ENCODE results near the gene ZBTB16. TPM values are rescaled to one million over a fixed set of nuclear protein-coding genes. Genes with fewer than 3 reads are reported as not detected.
"Not testable (repeated sequence)": the region's sequence is repeated elsewhere in the genome, so short reads cannot be mapped to it uniquely, and the experiment has no call there.

Gene ZBTB16
- total RNA-seq, 1 donor from 2014 or later: 0.53 TPM

- no peak for DNase-seq (ENCODE audit: low read depth)
Measured at GRCh38 chr11:114044042-114044871, 15.3 kb upstream of the ZBTB16 start.

- DNase-seq (ENCODE audit: low read depth): no peak
Measured at GRCh38 chr11:114047327-114047726, 12.2 kb upstream of the ZBTB16 start.

- no peak for DNase-seq (ENCODE audit: low read depth)
Measured at GRCh38 chr11:114049050-114049449, 10.5 kb upstream of the ZBTB16 start.

- not testable (repeated sequence) for DNase-seq (ENCODE audit: low read depth)
Measured at GRCh38 chr11:114049766-114050165, 9.7 kb upstream of the ZBTB16 start.

GRCh38 chr11:114050258-114050927 lies 9.1 kb upstream of the ZBTB16 start:
- no peak for DNase-seq (ENCODE audit: low read depth)

GRCh38 chr11:114051558-114051957 lies 8.0 kb upstream of the ZBTB16 start:
- DNase-seq (ENCODE audit: low read depth): no peak

GRCh38 chr11:114052160-114052559 lies 7.4 kb upstream of the ZBTB16 start:
- DNase-seq (ENCODE audit: low read depth): no peak

- DNase-seq (ENCODE audit: low read depth): no peak
Measured at GRCh38 chr11:114053406-114053805, 6.1 kb upstream of the ZBTB16 start.

- no peak for DNase-seq (ENCODE audit: low read depth)
Measured at GRCh38 chr11:114054806-114055205, 4.7 kb upstream of the ZBTB16 start.

GRCh38 chr11:114056409-114056808 lies 3.1 kb upstream of the ZBTB16 start:
- DNase-seq (ENCODE audit: low read depth): no peak

- DNase-seq (ENCODE audit: low read depth): no peak
Measured at GRCh38 chr11:114057147-114057546, 2.4 kb upstream of the ZBTB16 start.

GRCh38 chr11:114057605-114058004 lies 1.9 kb upstream of the ZBTB16 start:
- no peak for DNase-seq (ENCODE audit: low read depth)

- no peak for DNase-seq (ENCODE audit: low read depth)
Measured at GRCh38 chr11:114058026-114058706, 1.3 kb upstream of the ZBTB16 start.

- no peak for DNase-seq (ENCODE audit: low read depth)
Measured at GRCh38 chr11:114058871-114059277, 637 bp upstream of the ZBTB16 start.

- DNase-seq (ENCODE audit: low read depth): peak; percentile 58
Measured at GRCh38 chr11:114059984-114060391, 477 bp downstream of the ZBTB16 start.

- DNase-seq (ENCODE audit: low read depth): peak; percentile 43
Measured at GRCh38 chr11:114060392-114061047, 1.0 kb downstream of the ZBTB16 start.

GRCh38 chr11:114061048-114061680 lies 1.7 kb downstream of the ZBTB16 start:
- DNase-seq (ENCODE audit: low read depth): peak; percentile 55

GRCh38 chr11:114061681-114062049 lies 2.2 kb downstream of the ZBTB16 start:
- peak; percentile 19 for DNase-seq (ENCODE audit: low read depth)

GRCh38 chr11:114062272-114062671 lies 2.8 kb downstream of the ZBTB16 start:
- no peak for DNase-seq (ENCODE audit: low read depth)

- no peak for DNase-seq (ENCODE audit: low read depth)
Measured at GRCh38 chr11:114063149-114063828, 3.8 kb downstream of the ZBTB16 start.

GRCh38 chr11:114063829-114064201 lies 4.3 kb downstream of the ZBTB16 start:
- no peak for DNase-seq (ENCODE audit: low read depth)
